Activated CD4-positive, alpha-beta memory T cell treated with anti-CD3 and anti-CD28 coated beads for 36 hours (primary cell): ENCODE results near the gene PCGF6. TPM values are rescaled to one million over a fixed set of nuclear protein-coding genes. Genes with fewer than 3 reads are reported as not detected.
A peak's percentile ranks its signal among the peaks of the same experiment; 100 is the strongest.
"Not testable (repeated sequence)": the region's sequence is repeated elsewhere in the genome, so short reads cannot be mapped to it uniquely, and the experiment has no call there.

Experiments
- CTCF ChIA-PET: fragments of 350-600 bp; sonication (Branson Sonifier 250); formaldehyde crosslinking; loops from one replicate; lab custom pipeline; 2021; ENCODE audit warnings: antibody characterized with exemption, inconsistent platforms; lab: Charles Lee
- POLR2A ChIA-PET: fragments of 350-600 bp; sonication (Branson Sonifier 250); formaldehyde crosslinking; loops from one replicate; lab custom pipeline; 2021; ENCODE audit warnings: antibody characterized with exemption; lab: Charles Lee
- DNase-seq: peaks from one replicate; pipeline ENCODE4 v3.0.0-alpha.2; 2020
- H3K27ac Mint-ChIP-seq: one replicate; pipeline ENCODE4 v1.8.0; 2021; ENCODE audit warnings: mixed read lengths
- H3K27me3 Mint-ChIP-seq: one replicate; pipeline ENCODE4 v1.8.0; 2021; ENCODE audit warnings: mixed read lengths
- H3K36me3 Mint-ChIP-seq: one replicate; pipeline ENCODE4 v1.8.0; 2021; ENCODE audit warnings: mixed read lengths
- H3K4me1 Mint-ChIP-seq: one replicate; pipeline ENCODE4 v1.8.0; 2021; ENCODE audit warnings: low read depth, mixed read lengths
- H3K4me3 Mint-ChIP-seq: one replicate; pipeline ENCODE4 v1.8.0; 2021; ENCODE audit warnings: mild to moderate bottlenecking, mixed read lengths
- H3K9me3 Mint-ChIP-seq: one replicate; pipeline ENCODE4 v1.8.0; 2021; ENCODE audit warnings: mixed read lengths
- intact Hi-C: fragments of 100-400 bp; cut with micrococcal nuclease; formaldehyde crosslinking; loops from one replicate; pipeline ENCODE4 v1.15.1; 2023
- total RNA-seq, 2 experiments: library from RNA; stranded (reverse); gene quantifications; one replicate each; pipeline ENCODE4 v1.2.3, GENCODE V29; 2021

The PCGF6 gene
- total RNA-seq, 2 experiments from 2014 or later = 12.4 to 13.4 TPM

- Mint-ChIP-seq H3K9me3 (peaks cover 3% of the 10 kb centered on the region), H3K27ac (no peak overlapping the region), H3K4me1 (peaks cover 7% of the 10 kb centered on the region), H3K27me3 (peaks cover 63% of the 10 kb centered on the region), H3K36me3 (peaks cover 4% of the 10 kb centered on the region), H3K4me3 (no peak overlapping the region)
- intact Hi-C loops = no loop called here
- DNase-seq = no peak
- POLR2A ChIA-PET = no interaction called here
- CTCF ChIA-PET = interaction anchor here (0.7 to 1.6 kb wide), 6 partner anchors 10 to 361 kb away, joined by 3 to 9 read pairs (median 4); partner anchors contain the start of gene CNNM2
Observed at GRCh38 chr10:103277713-103278536, 73.0 kb downstream of the PCGF6 start.

- Mint-ChIP-seq H3K36me3 (peaks cover 4% of the 10 kb centered on the region), H3K27ac (no peak within 1 kb of the TSS), H3K9me3 (peaks cover 3% of the 10 kb centered on the region), H3K4me1 (peaks cover 7% of the 10 kb centered on the region), H3K27me3 (peaks cover 60% of the 10 kb centered on the region), H3K4me3 (peak within 1 kb of the TSS; percentile 41)
- intact Hi-C loops = no loop called here
- CTCF ChIA-PET = interaction anchor here (0.7 to 1.6 kb wide), 6 partner anchors 10 to 360 kb away, joined by 3 to 9 read pairs (median 4); partner anchors contain the start of gene CNNM2
- POLR2A ChIA-PET = no interaction called here
- DNase-seq = peak; percentile 43
Observed at GRCh38 chr10:103276896-103277712, 73.8 kb downstream of the PCGF6 start, which contains the start of gene INA. TSS of gene INA (plus strand) at chr10:103277138. CDS start at chr10:103277212, 74 bp downstream.

- Mint-ChIP-seq H3K27ac (no peak overlapping the region), H3K27me3 (peaks cover 53% of the 10 kb centered on the region), H3K9me3 (peaks cover 3% of the 10 kb centered on the region), H3K4me3 (peak overlapping the region; percentile 41), H3K4me1 (peaks cover 7% of the 10 kb centered on the region), H3K36me3 (peaks cover 4% of the 10 kb centered on the region)
- intact Hi-C loops = no loop called here
- ChIA-PET POLR2A (no interaction called here), CTCF (interaction anchor here (1.1 to 1.6 kb wide), 4 partner anchors 11 to 359 kb away, joined by 3 to 9 read pairs (median 6); partner anchors contain the start of gene CNNM2)
- no peak for DNase-seq
Observed at GRCh38 chr10:103276251-103276895, 74.6 kb downstream of the PCGF6 start.

- H3K36me3 Mint-ChIP-seq = no peaks in the 10 kb centered on the region
- POLR2A ChIA-PET = no interaction called here
- no peak overlapping the region for H3K4me3 Mint-ChIP-seq
- peaks cover 35% of the 10 kb centered on the region for H3K27me3 Mint-ChIP-seq
- H3K9me3 Mint-ChIP-seq = no peaks in the 10 kb centered on the region
- intact Hi-C loops = no loop called here
- no peak for DNase-seq
- CTCF ChIA-PET = no interaction called here
- H3K27ac Mint-ChIP-seq = no peak overlapping the region
- H3K4me1 Mint-ChIP-seq = peaks cover 2% of the 10 kb centered on the region
Observed at GRCh38 chr10:103273041-103273441, 77.9 kb downstream of the PCGF6 start.

- H3K4me3 Mint-ChIP-seq = no peak overlapping the region
- no peaks in the 10 kb centered on the region for H3K36me3 Mint-ChIP-seq
- peaks cover 34% of the 10 kb centered on the region for H3K27me3 Mint-ChIP-seq
- H3K4me1 Mint-ChIP-seq = no peaks in the 10 kb centered on the region
- H3K27ac Mint-ChIP-seq = no peak overlapping the region
- no peaks in the 10 kb centered on the region for H3K9me3 Mint-ChIP-seq
- ChIA-PET POLR2A (no interaction called here), CTCF (no interaction called here)
- intact Hi-C loops = no loop called here
- DNase-seq = peak; percentile 51
Observed at GRCh38 chr10:103265717-103266329, 85.1 kb downstream of the PCGF6 start.

GRCh38 chr10:103262229-103262628, 88.7 kb downstream of the PCGF6 start:
- ChIA-PET CTCF (no interaction called here), POLR2A (no interaction called here)
- Mint-ChIP-seq H3K27ac (no peak overlapping the region), H3K9me3 (peaks cover 7% of the 10 kb centered on the region), H3K4me3 (no peak overlapping the region), H3K27me3 (peaks cover 26% of the 10 kb centered on the region), H3K4me1 (no peaks in the 10 kb centered on the region), H3K36me3 (no peaks in the 10 kb centered on the region)
- intact Hi-C loops = no loop called here
- DNase-seq = no peak

- Mint-ChIP-seq H3K27ac (no peak overlapping the region), H3K4me1 (no peaks in the 10 kb centered on the region), H3K36me3 (no peaks in the 10 kb centered on the region), H3K9me3 (peaks cover 7% of the 10 kb centered on the region), H3K4me3 (no peak overlapping the region), H3K27me3 (peaks cover 13% of the 10 kb centered on the region)
- ChIA-PET POLR2A (no interaction called here), CTCF (no interaction called here)
- no peak for DNase-seq
- intact Hi-C loops = no loop called here
Observed at GRCh38 chr10:103259989-103260388, 91.0 kb downstream of the PCGF6 start.

- DNase-seq, H3K36me3 Mint-ChIP-seq, CTCF ChIA-PET, H3K27ac Mint-ChIP-seq, H3K9me3 Mint-ChIP-seq, H3K4me1 Mint-ChIP-seq, POLR2A ChIA-PET, H3K4me3 Mint-ChIP-seq, intact Hi-C loops: not testable (repeated sequence)
- peaks cover 11% of the 10 kb centered on the region for H3K27me3 Mint-ChIP-seq
Observed at GRCh38 chr10:103258928-103259327, 92.0 kb downstream of the PCGF6 start.

- Mint-ChIP-seq H3K27me3 (peaks cover 2% of the 10 kb centered on the region), H3K36me3 (no peaks in the 10 kb centered on the region), H3K4me3 (no peak overlapping the region), H3K9me3 (peaks cover 7% of the 10 kb centered on the region), H3K4me1 (peaks cover 2% of the 10 kb centered on the region), H3K27ac (no peak overlapping the region)
- CTCF ChIA-PET = no interaction called here
- DNase-seq = no peak
- POLR2A ChIA-PET = no interaction called here
- intact Hi-C loops = no loop called here
Observed at GRCh38 chr10:103257812-103258211, 93.1 kb downstream of the PCGF6 start.

GRCh38 chr10:103256613-103257012, 94.3 kb downstream of the PCGF6 start:
- Mint-ChIP-seq H3K36me3 (no peaks in the 10 kb centered on the region), H3K4me1 (peaks cover 2% of the 10 kb centered on the region), H3K4me3 (no peak overlapping the region), H3K9me3 (peaks cover 7% of the 10 kb centered on the region), H3K27ac (no peak overlapping the region), H3K27me3 (peaks cover 2% of the 10 kb centered on the region)
- DNase-seq = no peak
- intact Hi-C loops = no loop called here
- ChIA-PET CTCF (interaction anchor here (0.7 to 4.2 kb wide), 2 partner anchors 12 kb away, joined by 3 to 21 read pairs; no protein-coding TSS in a partner anchor), POLR2A (no interaction called here)

GRCh38 chr10:103254538-103255325, 96.2 kb downstream of the PCGF6 start:
- no peaks in the 10 kb centered on the region for H3K27me3 Mint-ChIP-seq
- H3K4me3 Mint-ChIP-seq = no peak overlapping the region
- peaks cover 1% of the 10 kb centered on the region for H3K36me3 Mint-ChIP-seq
- H3K4me1 Mint-ChIP-seq = peaks cover 2% of the 10 kb centered on the region
- peak; percentile 45 for DNase-seq
- peaks cover 4% of the 10 kb centered on the region for H3K9me3 Mint-ChIP-seq
- CTCF ChIA-PET = interaction anchor here (1.1 to 4.2 kb wide), 2 partner anchors 10 to 353 kb away, joined by 3 to 21 read pairs; no protein-coding TSS in a partner anchor
- intact Hi-C loops = no loop called here
- POLR2A ChIA-PET = no interaction called here
- no peak overlapping the region for H3K27ac Mint-ChIP-seq
